SIG-M5 (cell line): ENCODE data around the gene NUMA1.

Experiments
- DNase-seq: peaks from one replicate; lab custom pipeline; 2025; lab: John Stamatoyannopoulos, UW

The NUMA1 gene

DNA sequence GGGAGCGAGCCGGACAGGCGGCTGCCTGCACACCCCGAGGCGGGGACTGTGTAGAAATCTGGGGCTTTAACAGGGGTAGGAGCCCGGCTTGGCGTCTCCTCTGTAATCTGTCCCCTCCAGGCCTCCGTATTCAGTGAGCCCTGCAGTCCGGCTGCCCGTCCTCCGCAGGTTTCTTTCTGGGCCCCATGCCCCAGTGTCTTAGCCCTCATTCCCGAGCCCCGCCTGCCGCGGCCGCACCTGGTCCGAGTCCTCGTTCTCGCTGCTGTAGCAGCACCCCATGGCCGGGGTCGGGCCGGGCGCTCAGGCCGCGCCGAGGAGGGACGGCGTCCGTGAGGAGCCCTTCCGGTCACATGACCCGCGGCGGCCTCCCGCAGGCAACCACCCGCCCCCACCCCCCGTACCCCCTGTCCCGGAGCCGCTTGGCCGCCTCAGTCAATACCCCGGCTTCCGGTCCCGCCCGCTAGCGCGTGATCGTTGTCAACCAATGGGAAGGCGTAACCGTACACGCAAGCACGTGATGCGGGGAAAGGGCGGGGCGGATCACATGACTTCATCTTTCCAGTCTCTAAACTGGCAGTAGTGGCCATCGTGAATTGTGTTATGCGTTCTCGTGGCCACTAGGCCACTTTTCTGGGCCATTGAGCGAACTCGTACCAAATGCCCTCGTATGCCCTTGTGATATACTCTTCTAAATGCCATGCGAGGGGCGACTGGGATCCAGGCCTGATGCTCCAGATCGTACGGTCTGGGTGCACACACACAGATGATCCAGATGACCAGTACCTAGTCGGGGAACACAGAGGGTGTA is 22.8 kb upstream of the NUMA1 start, which contains the start of gene LAMTOR1:
Gene LAMTOR1, minus strand, starts transcription at position 352 of the 808 bp plus-strand sequence. Its CDS starts 73 bp downstream, at position 279.
- DNase-seq, result peak; percentile 72

DNA sequence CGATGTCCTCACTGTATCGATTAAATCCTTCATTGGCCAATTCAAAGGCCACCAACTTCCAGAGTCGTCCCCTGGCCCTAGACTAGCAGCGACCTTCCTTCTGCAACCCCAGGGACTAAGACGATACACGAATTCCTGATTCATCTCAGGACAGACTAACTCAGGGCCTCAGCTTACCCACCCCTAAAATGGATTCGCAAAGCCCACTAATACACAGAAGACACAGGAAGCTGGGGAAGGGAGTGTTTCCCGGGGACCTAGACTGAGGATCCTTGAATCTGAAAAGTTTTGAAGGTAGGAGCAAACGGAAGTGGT is 22.2 kb upstream of the NUMA1 start:
- DNase-seq, result no peak

DNA sequence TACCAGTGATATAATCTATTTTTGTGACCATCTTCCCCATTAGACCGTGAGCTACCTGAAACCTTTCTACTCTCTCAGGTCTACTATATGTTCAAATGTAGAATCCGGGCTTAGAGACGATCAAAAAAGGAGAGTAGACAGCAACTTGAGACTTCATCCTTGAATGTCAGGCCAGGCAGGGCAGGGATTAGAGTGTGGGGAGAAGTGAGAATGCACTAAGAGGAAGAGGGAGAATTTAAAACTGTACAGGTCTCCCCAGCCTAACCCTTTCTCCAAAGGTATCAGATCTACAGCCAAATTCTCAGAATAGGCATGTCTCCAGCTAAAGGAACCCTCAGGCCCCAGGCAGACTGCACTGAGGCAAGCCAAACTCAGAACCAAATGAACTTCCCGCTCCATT is 21.8 kb upstream of the NUMA1 start:
- DNase-seq, result no peak

DNA sequence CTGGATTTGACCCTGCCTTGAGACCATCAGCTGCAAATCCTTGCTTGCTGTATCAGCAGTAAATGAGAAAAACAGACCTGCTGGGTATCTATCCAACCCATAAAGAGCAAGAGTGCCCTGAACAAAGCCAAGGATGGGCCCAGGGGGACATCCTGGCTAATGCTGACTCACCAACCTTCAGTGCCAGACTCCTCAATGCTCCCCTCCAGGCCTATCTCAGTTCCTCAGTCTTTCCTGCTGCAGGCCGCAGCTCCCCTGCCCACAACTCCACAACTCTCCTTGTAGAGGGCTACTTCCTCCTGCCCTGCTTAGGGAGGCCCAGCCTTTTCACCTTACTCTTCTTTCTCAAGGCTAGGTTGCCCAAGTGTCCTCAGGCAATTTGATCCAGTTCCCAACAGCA is 20.1 kb upstream of the NUMA1 start:
- DNase-seq, result peak; percentile 41

DNA sequence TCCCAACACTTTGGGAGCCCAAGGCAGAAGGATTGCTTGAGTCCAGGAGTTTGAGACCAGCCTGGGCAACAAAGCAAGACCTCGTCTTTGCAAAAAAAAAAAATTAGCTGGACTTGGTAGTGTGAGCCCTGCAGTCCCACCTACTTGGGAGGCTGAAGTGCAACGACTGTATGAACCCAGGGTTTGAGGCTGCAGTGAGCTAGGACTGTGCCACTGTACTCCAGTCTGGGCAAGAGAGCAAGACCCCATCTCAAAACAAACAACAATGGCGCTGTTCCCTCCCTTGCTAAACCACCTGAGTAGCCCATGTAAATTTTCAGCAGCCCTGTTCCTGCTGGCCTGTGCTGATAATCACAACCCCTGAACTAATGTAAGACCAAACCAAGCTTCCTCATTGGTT is 19.7 kb upstream of the NUMA1 start:
- no peak for DNase-seq

DNA sequence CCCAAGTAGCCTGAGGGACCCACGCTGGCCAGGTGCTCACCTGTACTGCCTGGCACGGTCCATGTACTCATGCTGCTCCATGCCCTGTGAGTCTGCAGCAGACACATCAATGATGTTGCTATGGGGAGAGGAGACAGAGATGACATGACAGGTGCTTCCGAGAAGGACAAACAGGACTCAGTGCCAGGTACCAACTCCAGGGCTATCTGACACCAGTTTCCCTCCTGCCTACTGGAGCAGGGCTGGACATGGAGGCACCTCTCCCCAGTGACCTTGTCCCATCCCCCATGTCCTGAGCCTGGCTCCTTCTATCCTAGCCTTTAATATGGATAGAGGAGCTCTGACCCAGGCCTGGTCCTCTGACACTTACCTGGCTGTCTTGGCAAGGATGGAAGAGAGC is 18.4 kb upstream of the NUMA1 start:
- no peak for DNase-seq

DNA sequence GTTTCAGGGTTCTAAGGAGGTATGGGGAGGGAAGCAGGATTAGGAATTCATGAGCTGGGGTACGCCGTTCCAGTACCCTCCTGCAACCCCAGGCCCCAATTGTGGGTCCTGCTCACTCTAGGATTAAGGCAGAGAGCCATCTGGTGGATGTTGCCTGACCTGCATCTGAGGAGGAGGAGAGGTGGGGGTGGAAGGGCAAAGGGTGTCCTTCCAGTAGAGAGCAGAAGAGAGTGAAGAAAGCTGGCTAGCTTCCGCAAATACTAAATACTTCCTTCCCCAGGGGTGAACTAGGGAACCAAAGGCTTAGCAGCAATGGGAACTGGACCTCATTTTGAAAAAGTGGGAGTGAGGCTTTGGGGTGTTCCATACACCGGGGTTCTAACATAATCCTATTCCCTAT is 10.9 kb upstream of the NUMA1 start:
- DNase-seq, result peak; percentile 42

DNA sequence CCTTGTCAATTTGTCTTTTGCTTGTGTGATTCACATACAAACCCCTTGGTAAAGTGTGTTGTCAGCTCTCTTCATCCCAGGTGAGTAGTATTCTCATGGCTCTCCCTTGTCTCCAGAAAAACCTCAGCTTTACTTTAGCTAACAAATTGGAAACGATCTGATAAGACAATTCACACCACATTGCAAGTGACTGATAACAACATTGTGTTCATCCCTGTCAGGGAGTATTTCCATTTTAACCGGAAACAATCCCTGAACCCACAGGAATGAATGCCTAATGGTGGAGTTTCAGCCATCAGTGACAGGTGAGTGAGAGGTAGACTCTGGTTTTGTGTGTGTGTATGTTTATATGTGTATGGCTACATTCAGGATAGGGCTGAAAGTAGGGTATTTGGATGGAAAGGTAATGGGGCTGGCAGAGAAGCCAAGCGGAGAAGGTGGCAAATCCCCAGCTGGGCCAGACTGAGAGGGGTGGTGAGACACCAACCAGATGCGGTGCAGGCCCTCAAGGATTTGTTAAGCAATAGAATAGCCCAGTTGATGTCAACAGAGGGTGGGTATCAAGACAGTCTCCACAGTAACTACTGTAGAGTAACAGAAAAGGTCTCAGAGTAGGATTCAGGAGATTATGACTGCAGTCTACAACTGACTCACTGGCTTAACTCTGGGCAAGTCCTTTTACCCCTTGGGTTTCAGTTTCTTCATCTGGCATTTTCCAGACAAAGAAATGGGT is 7.9 kb upstream of the NUMA1 start:
- DNase-seq, result no peak

DNA sequence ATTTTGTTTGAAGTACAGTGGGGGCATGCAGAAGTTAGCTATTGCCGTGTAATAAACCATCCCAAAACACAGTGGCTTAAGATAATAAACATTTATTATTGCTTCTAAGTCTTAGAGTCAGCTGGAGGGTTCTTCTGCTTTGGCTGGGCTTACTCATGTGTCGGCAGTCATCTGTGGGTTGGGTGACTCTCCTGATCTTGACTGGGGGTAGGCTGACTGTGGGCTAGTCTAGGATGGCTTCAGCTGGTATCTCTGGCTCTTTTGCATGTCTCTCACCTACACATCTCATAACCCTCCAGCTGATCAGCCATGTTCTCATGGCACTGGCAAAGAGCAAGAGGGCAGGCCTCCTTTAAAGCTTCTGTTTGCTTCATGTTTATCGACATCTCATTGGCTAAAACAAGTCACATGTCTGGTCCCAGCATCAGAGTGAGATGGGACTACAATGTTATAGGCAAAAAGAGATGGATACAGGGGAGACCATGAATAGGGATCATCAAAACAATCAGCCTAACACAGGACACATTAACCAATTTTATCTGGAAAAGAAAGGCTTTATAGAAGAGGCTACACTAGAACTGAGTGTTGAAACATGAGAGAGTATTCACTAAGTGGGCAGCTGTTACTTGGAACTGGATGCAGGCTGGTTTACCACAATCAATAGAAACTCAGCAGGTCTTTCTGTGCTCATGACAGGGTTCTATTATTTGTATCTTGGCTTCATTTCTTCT is 5.4 kb upstream of the NUMA1 start:
- DNase-seq, result no peak

DNA sequence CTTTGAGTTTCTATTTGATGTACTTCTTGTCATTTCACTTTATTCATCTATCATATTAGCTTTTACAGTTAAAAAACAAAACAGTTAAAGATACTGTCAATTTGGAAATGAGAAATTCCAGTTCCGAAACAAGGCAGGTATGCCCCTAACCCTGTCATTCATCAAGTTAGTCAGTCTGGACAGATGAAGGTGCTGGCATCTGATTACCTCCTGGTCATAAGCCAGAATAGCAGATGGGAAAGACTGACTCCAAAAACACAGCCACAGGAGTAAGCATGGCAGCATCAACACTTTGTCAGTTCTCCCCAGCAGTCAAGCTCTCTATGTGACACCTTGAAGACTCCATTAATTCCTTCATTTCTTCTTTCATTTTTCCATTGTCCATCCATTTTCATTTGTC is 4.6 kb upstream of the NUMA1 start:
- no peak for DNase-seq

DNA sequence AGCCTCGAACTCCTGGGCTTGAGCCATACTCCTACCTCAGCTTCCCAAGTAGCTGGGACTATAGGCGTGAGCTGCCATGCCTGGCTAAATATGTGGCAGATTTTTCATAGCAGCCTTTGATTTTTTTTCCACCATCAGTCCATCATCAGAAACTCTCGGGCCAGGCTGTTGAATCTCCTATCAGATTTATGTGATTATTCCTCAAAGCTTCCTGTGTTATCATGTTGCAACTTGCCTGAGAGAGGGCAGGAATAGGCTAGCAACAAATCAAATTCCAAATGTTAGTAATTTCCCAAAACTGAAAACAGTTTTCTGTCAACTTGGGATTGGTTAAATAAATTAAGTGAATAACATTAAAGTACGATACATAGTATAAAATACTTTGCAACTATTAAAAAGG is 3.7 kb upstream of the NUMA1 start:
- no peak for DNase-seq

DNA sequence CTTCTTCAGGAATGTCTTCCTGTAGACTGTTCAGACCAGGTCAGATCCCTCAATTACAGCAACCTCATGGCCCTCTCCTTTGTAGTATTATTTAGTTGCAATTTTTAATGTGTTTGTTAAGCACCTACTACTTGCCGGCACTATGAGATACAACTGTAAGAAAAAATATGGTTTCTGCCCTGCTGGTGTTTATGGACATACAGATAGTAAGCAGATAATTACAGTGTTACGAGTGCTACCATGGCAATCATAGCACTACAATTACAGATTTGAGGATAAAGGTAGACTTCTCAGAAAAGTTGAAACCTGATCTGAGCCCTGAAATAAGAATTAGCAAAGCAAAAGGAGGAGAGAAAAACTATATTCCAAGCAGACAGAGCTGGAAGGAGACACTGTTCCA is 3.1 kb upstream of the NUMA1 start:
- DNase-seq, result no peak

DNA sequence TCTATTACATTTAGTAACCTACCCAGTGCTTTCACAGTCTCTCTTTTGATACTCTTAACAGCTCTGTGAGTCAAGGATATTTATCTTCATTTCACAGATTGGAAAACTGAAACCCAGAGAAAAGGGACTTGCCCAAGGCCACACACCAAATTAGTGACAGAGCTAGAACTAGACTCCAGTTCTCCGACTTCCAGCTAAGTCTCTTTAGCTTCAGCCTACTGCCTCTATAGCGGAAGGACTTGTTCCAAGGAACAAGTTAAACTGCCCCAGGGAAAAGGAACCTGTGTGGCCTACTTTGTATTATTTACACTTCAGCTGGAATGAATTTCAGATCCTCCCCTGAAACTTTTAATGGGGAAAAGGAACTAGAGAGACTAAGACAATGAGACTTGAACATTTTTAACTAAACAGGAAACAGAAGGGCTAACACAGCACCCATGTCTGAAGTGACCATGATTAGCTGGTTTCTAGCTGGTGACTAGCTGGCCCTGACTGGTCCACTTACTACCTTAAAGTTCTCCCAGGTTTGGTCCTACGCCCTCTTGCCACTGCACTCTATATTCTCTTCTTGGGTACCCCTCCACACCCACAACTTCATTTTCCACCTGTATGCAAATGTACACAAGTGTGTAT is 1.6 kb upstream of the NUMA1 start:
- DNase-seq, result no peak

DNA sequence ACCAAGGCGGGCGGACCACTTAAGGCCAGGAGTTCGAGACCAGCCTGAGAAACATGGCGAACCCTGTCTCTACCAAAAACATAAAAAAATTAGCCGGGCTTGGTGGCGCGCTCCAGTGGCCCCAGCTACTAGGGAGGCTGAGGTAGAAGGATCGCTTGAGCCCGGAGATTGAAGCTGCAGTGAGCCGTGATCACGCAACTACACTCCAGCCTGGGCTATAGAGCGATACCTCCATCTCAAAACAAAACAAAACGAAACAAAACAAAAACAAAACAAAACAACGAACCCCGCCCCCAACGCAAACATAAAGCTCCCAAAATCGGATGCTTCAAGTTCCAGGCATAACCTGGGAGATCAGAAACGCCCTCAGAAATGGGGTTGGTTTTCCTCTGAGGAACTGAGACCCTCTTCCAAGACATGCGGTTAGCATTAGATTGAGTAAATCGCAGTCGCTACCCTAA is 872 bp upstream of the NUMA1 start:
- DNase-seq, result no peak

DNA sequence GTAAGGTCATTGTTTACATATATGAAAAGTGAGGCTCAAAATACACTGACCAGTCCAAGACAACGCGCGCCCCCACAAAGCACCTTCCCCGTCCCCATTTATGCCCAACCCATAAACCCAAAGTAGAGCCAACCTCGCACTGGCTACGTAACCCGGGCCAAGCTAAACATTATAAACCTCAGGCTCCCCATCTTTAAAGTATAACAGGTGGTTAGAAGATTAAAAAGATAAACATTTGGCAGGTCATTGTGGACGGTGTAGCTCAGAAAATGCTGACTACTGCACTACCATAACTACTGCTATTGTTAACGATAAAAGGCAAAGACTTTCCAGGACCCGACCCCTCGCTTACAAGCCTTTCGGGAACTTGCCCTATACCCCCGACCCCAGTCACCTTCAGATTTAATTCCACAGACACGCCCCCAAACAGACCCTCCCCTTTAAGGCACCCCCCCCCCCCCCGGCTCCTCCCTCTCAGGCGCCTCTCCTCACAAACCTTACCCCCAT is 470 bp downstream of the NUMA1 start:
- no peak for DNase-seq

DNA sequence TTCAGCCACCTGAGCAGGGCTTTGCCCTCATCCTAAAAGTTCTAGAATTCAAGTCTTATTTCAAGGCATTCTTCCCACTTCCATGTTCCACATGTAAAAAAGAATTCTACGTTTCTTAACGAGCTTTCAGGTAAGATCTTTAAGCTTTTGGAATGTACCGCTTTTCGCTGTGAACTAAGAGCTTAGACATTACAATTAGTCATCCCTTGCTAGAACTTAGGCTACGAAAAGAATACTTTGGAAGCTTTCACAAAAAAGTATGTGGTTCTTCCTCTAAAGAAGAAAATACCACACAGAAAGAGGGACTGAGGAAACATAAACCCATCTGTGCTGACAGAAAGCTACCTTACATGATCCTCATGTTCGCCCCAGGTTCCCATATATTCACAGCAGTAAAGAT is 1.9 kb downstream of the NUMA1 start:
- DNase-seq, result no peak

DNA sequence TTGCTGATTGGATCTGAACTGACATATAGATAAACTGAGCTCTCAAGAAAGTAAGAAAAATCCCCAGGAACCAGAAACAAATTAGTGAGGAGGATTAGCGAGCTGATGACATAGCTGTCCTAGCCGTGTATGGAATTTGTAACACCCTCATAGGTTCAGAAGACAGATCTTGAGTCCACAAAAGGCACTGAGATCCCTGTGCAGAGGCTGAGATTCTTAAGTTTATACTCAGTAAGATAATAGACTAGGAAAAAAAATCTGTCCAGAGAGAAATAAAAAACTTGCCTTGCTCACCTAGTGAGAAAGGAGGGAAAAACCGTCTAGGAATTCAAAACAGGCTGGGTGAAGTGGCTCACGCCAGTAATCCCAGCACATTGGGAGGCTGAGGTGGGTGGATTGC is 4.6 kb downstream of the NUMA1 start:
- no peak for DNase-seq

DNA sequence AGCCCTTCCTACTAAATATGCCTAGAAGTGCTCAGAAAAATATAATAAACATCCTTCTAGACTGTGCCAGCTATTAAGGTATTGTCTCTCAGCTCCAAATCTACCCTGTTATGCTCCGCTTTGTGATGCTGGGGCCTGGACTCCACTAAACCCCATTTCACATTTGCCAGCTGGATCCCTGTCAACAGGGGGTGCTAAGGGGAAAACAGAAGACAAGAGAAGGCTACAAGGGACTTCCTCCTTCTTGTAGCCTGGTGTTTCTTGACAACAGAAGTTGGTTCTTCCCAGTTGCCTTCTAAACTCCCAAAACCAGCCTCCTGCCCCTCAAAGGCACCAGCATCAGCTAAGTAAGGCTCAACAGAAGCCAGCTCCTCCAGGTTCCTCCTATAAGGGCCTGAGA is 5.2 kb downstream of the NUMA1 start:
- no peak for DNase-seq

DNA sequence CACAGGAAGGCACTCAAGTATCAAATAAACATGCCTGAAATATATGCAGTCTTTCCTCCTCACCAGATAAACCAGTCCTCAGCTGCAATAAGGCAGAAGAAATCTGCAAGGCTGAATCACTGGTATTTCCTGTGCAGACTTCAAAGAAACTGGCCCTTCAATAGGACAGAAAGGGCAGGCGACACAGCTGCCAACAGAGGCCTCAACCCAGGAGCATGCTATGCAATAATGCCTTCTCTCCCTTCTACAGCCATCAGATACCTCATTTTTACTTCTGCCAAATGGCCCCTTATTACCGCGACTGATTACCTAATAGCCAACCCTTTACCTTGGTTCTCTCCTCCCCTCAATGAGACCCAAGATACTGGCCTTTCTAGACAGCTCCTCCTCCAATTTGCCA is 8.0 kb downstream of the NUMA1 start:
- no peak for DNase-seq

DNA sequence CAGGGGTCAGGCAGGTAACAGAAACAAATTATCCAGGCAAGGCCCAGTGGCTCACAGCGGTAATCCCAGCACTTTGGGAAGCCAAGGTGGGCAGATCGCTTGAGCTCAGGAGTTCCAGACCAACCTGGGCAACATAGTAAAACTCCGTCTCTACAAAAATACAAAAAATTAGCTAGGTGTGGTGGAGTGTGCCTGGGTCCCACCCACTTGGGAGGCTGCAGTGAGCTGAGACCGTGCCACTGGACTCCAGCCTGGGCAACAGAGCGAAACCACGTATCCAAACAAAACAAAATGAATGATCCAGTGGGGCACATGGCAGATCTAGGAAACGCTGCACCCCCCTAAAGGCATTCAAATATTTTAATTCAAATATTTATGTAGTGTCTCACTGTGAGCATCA is 9.9 kb downstream of the NUMA1 start:
- no peak for DNase-seq

DNA sequence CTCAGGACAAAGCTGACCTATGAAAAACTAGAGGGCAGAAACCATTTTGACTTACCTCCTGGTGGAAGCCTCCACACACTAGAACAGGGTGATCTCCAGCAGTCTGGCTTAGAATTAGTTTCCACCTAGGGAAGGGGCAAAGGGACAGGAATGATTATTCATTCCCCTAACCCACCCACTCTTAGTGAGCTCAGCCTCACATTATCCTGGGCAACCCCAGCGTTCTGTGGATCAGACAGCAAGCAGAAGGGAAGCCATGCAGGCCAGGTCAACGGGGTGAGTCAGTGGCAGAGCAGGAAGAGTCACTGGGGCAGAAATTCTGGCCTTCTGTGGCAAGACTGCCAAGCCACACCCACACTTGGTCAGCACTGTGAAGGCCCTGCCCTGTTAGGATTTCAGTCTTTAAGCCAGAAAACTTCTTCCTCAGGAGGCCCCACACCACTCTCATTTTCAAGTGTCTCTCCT is 10.5 kb downstream of the NUMA1 start:
- DNase-seq, result no peak

DNA sequence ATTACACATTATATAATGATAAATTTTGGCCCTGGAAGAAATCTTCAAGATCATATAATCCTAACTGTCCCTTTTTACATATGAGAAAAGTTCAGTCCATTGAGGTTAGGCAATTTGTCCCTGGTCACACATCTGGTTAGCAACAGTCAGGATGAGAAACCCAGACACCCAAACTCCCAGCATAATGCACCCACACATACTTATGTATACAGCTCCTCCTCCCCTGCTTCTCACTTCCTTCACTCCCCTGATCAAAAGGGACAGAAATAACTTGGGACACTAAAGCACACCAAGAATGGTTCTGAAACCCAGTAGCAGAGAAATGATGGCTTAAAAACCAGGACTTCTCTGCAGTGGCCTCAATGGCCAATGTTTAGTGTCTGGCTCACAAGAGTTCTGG is 11.1 kb downstream of the NUMA1 start:
- DNase-seq, result no peak
